Ovary (tissue), 9 donors: ENCODE data around the gene CATSPER4. TPM values are rescaled to one million over a fixed set of nuclear protein-coding genes. Genes with fewer than 3 reads are reported as not detected.

Experiments used
- DNase-seq, 5 donors: peaks; one replicate each; pipeline ENCODE4 v3.0.0-alpha.2; 2019 to 2020
- H3K27ac ChIP-seq, 2 donors: fragments of 200-600 bp; one replicate each; pipeline versions ENCODE4 v1.5.1 to v1.8.0; 2019 to 2022
- H3K27me3 ChIP-seq: fragments of 200-600 bp; one replicate; pipeline ENCODE4 v1.8.0; 2022
- H3K36me3 ChIP-seq: fragments of 200-600 bp; sonication (generic); one replicate; pipeline ENCODE4 v1.5.1; 2019
- H3K4me1 ChIP-seq: one replicate; pipeline ENCODE4 v1.8.1; 2013; ENCODE audit warnings: mild to moderate bottlenecking, moderate library complexity; ENCODE audit not compliant: insufficient read depth
- H3K4me3 ChIP-seq: fragments of 200-600 bp; sonication (generic); one replicate; pipeline ENCODE4 v1.5.1; 2017
- H3K9me3 ChIP-seq, 2 donors: fragments of 200-600 bp in 1 of 2; sonication (generic) in 1 of 2; one replicate each; pipeline versions ENCODE4 v1.5.1 to v1.8.1; 2013 to 2019; ENCODE audit warnings: mild to moderate bottlenecking in 1 of 2, moderate library complexity in 1 of 2
- CTCF ChIP-seq, 3 donors: fragments of 450-650 bp in 2 of 3; fragments of 200-600 bp in 1 of 3; IDR thresholded peaks; one replicate each; pipeline versions ENCODE4 v1.5.1 to v1.8.0; 2016 to 2022; ENCODE audit warnings: antibody characterized with exemption in 3 of 3, mild to moderate bottlenecking in 1 of 3
- EP300 ChIP-seq: sonication (generic); formaldehyde crosslinking; IDR thresholded peaks from one replicate; pipeline ENCODE4 v1.6.1; 2017; ENCODE audit warnings: antibody characterized with exemption
- POLR2A ChIP-seq: fragments of 450-650 bp; IDR thresholded peaks from one replicate; pipeline ENCODE4 v1.6.1; 2017; ENCODE audit warnings: antibody characterized with exemption, mild to moderate bottlenecking, moderate library complexity
- WGBS, 3 donors: extraction: QIAGEN DNeasy Blood & Tissue Kit in 1 of 3; methylation state at CpG; one replicate each; pipeline versions ENCODE4 v1.1.5 to v1.1.7; 2013 to 2017; 5-methylcytosine and 5-hydroxymethylcytosine counted together
- intact Hi-C, 4 donors: fragments of 100-400 bp; cut with DNase I; formaldehyde crosslinking; loops; one replicate each; pipeline versions ENCODE4 v1.11.0 to v1.15.1; 2022 to 2023
- polyA plus RNA-seq, 2 donors: library from polyadenylated mRNA; stranded (reverse); fragments of 200-250 nt in 1 of 2; fragments of 350-450 nt in 1 of 2; fragmentation: Illumina TruSeq in 1 of 2; extraction: RNeasy Lipid Tissue Mini Kit (QIAGEN cat#74804) in 1 of 2; gene quantifications; one replicate each; pipeline ENCODE4 v1.2.3, GENCODE V29; 2013 to 2014
- total RNA-seq, 7 donors: library from RNA; depleted of rRNA in 2 of 7; stranded (reverse); fragments of >200 nt in 2 of 7; fragmentation: NEBNext Ultra II Directional in 3 of 7; extraction: Animal tissue kit (Norgen Biotek cat#: 25700) in 3 of 7; gene quantifications; one replicate each; pipeline versions ENCODE4 v1.1.0 to v1.2.4, GENCODE V29; 2016 to 2023
- donor health status: DM: no; HTN: no; CAD: no; lungs with moderate emphysema.
- donor health status: DM: no; HTN: no; CAD: no.
- donor health status: Bipolar disorder and iron deficiency.
- donor health status: DM: yes; HTN: yes; CAD: no.
- donor health status: DM: no; HTN: no; CAD: no.
- donor health status: DM: yes; HTN: yes; CAD: no.

CATSPER4 gene
- total and polyA plus RNA-seq, 9 donors = not detected

GRCh38 chr1:26237230-26237966, 47.0 kb downstream of the CATSPER4 start:
- DNase-seq = no peak
- TF ChIP-seq POLR2A (no peak), CTCF (IDR thresholded peaks at IDR 0.05) (no peak), EP300 (no peak)
- Histone ChIP-seq H3K4me1 (peaks cover 2% of the 10 kb centered on the region), H3K36me3 (no peaks in the 10 kb centered on the region), H3K4me3 (no peak overlapping the region), H3K27me3 (no peaks in the 10 kb centered on the region), H3K9me3 (no peaks in the 10 kb centered on the region), H3K27ac (no peak overlapping the region)
- 80 to 88% (median 81%) methylated on average over 6 of the region's 6 CpGs for WGBS, 3 donors
- intact Hi-C loops = no loop called here

- no peak overlapping the region for H3K4me3 ChIP-seq
Observed at GRCh38 chr1:26239936-26240335, 49.5 kb downstream of the CATSPER4 start.

More at GRCh38 chr1:26239936-26240335, 49.5 kb downstream of the CATSPER4 start:
- 69 to 81% (median 72%) methylated on average over 4 of the region's 4 CpGs for WGBS, 3 donors
- Histone ChIP-seq H3K9me3 (no peaks in the 10 kb centered on the region), H3K4me1 (no peaks in the 10 kb centered on the region), H3K27ac (no peak overlapping the region), H3K36me3 (no peaks in the 10 kb centered on the region), H3K27me3 (no peaks in the 10 kb centered on the region)
- no peak for TF ChIP-seq POLR2A
- no peak for TF ChIP-seq CTCF (IDR thresholded peaks at IDR 0.05)
- no peak for TF ChIP-seq EP300
- no peak for DNase-seq
- intact Hi-C loops = no loop called here

Other genes with a start within 250 kb of the CATSPER4 start
- gene PAFAH2, start 192.5 kb upstream of the CATSPER4 start, total RNA-seq = 10 to 100 TPM in 1 of 7 donors, 1 to 10 TPM in 6; 4.6 to 10.2 (median 6.1) TPM
- 10 to 100 TPM in 1 of 2 donors, 1 to 10 TPM in 1; 3.4 to 12.1 TPM for gene PAFAH2, start 192.5 kb upstream of the CATSPER4 start, polyA plus RNA-seq
- 1 to 10 TPM; 1.7 to 4.5 (median 3.7) TPM for gene EXTL1, start 168.8 kb upstream of the CATSPER4 start, total RNA-seq
- 1 to 10 TPM in 1 of 2 donors, under 1 TPM in 1; 0.47 to 1.5 TPM for gene EXTL1, start 168.8 kb upstream of the CATSPER4 start, polyA plus RNA-seq
- under 1 TPM in 4 of 7 donors, not detected in 3; 0.11 to 0.80 (median 0.17) TPM for gene SLC30A2, start 144.5 kb upstream of the CATSPER4 start, total RNA-seq
- not detected for gene SLC30A2, start 144.5 kb upstream of the CATSPER4 start, polyA plus RNA-seq
- 1 to 10 TPM in 1 of 7 donors, under 1 TPM in 1, not detected in 5; 0.12 to 1.6 TPM for gene TRIM63, start 123.0 kb upstream of the CATSPER4 start, total RNA-seq
- under 1 TPM; 0.06 to 0.27 TPM for gene TRIM63, start 123.0 kb upstream of the CATSPER4 start, polyA plus RNA-seq
- 10 to 100 TPM in 5 of 7 donors, 1 to 10 TPM in 2; 5.7 to 16.5 (median 12.3) TPM for gene PDIK1L, start 78.8 kb upstream of the CATSPER4 start, total RNA-seq
- 1 to 10 TPM; 4.5 to 4.6 TPM for gene PDIK1L, start 78.8 kb upstream of the CATSPER4 start, polyA plus RNA-seq
- gene FAM110D, start 31.5 kb upstream of the CATSPER4 start, total RNA-seq = 1 to 10 TPM in 6 of 7 donors, under 1 TPM in 1; 0.91 to 4.9 (median 2.1) TPM
- gene FAM110D, start 31.5 kb upstream of the CATSPER4 start, polyA plus RNA-seq = 1 to 10 TPM; 1.6 to 3.0 TPM
- gene C1orf232, start 21.6 kb upstream of the CATSPER4 start, total RNA-seq = not detected
- gene C1orf232, start 21.6 kb upstream of the CATSPER4 start, polyA plus RNA-seq = not detected
- gene ZNF593, start 20.7 kb upstream of the CATSPER4 start, total RNA-seq = 10 to 100 TPM; 17.8 to 62.5 (median 40.1) TPM
- 10 to 100 TPM in 1 of 2 donors, 1 to 10 TPM in 1; 1.8 to 36.5 TPM for gene ZNF593, start 20.7 kb upstream of the CATSPER4 start, polyA plus RNA-seq
- not detected for gene ZNF593OS, start 18.8 kb upstream of the CATSPER4 start, total RNA-seq
- under 1 TPM in 1 of 2 donors, not detected in 1; 0.54 TPM for gene ZNF593OS, start 18.8 kb upstream of the CATSPER4 start, polyA plus RNA-seq
- 10 to 100 TPM in 1 of 7 donors, 1 to 10 TPM in 6; 2.9 to 16.8 (median 6.3) TPM for gene CNKSR1, start 13.1 kb upstream of the CATSPER4 start, total RNA-seq
- gene CNKSR1, start 13.1 kb upstream of the CATSPER4 start, polyA plus RNA-seq = 1 to 10 TPM in 1 of 2 donors, under 1 TPM in 1; 0.73 to 1.7 TPM
- 1 to 10 TPM; 2.3 to 8.4 (median 4.0) TPM for gene CEP85, start 43.6 kb downstream of the CATSPER4 start, total RNA-seq
- 1 to 10 TPM; 2.0 to 4.4 TPM for gene CEP85, start 43.6 kb downstream of the CATSPER4 start, polyA plus RNA-seq
- 100 to 1,000 TPM in 1 of 7 donors, 10 to 100 TPM in 6; 18.6 to 117 (median 58.3) TPM for gene SH3BGRL3, start 89.5 kb downstream of the CATSPER4 start, total RNA-seq
- 100 to 1,000 TPM in 1 of 2 donors, 10 to 100 TPM in 1; 57.8 to 242 TPM for gene SH3BGRL3, start 89.5 kb downstream of the CATSPER4 start, polyA plus RNA-seq
- gene UBXN11, start 116.0 kb downstream of the CATSPER4 start, total RNA-seq = 10 to 100 TPM; 17.3 to 37.0 (median 28.8) TPM
- gene UBXN11, start 116.0 kb downstream of the CATSPER4 start, polyA plus RNA-seq = 10 to 100 TPM in 1 of 2 donors, 1 to 10 TPM in 1; 3.6 to 25.1 TPM
- 1 to 10 TPM in 6 of 7 donors, not detected in 1; 1.3 to 6.2 (median 2.9) TPM for gene CD52, start 127.4 kb downstream of the CATSPER4 start, total RNA-seq
- 10 to 100 TPM in 1 of 2 donors, 1 to 10 TPM in 1; 7.1 to 45.5 TPM for gene CD52, start 127.4 kb downstream of the CATSPER4 start, polyA plus RNA-seq
- gene CRYBG2, start 163.5 kb downstream of the CATSPER4 start, total RNA-seq = 1 to 10 TPM in 1 of 7 donors, under 1 TPM in 1, not detected in 5; 0.23 to 2.3 TPM
- under 1 TPM in 1 of 2 donors, not detected in 1; 0.11 TPM for gene CRYBG2, start 163.5 kb downstream of the CATSPER4 start, polyA plus RNA-seq
- under 1 TPM in 3 of 7 donors, not detected in 4; 0.28 to 0.50 (median 0.41) TPM for gene ZNF683, start 182.1 kb downstream of the CATSPER4 start, total RNA-seq
- gene ZNF683, start 182.1 kb downstream of the CATSPER4 start, polyA plus RNA-seq = under 1 TPM in 1 of 2 donors, not detected in 1; 0.15 TPM
- gene LIN28A, start 220.2 kb downstream of the CATSPER4 start, total RNA-seq = 1 to 10 TPM in 1 of 7 donors, not detected in 6; 1.3 TPM
- not detected for gene LIN28A, start 220.2 kb downstream of the CATSPER4 start, polyA plus RNA-seq
- gene DHDDS, start 241.7 kb downstream of the CATSPER4 start, total RNA-seq = 10 to 100 TPM; 20.0 to 46.2 (median 27.3) TPM
- 10 to 100 TPM; 13.0 to 37.8 TPM for gene DHDDS, start 241.7 kb downstream of the CATSPER4 start, polyA plus RNA-seq